Fibroblast of skin of right quadriceps (primary cell): Measurements from ENCODE around the gene KATNB1.
"Not testable (repeated sequence)": the region's sequence is repeated elsewhere in the genome, so short reads cannot be mapped to it uniquely, and the experiment has no call there.

ENCODE experiments used
- DNase-seq: peaks from one replicate; pipeline ENCODE4 v3.0.0-alpha.2; 2013

Gene KATNB1

DNA sequence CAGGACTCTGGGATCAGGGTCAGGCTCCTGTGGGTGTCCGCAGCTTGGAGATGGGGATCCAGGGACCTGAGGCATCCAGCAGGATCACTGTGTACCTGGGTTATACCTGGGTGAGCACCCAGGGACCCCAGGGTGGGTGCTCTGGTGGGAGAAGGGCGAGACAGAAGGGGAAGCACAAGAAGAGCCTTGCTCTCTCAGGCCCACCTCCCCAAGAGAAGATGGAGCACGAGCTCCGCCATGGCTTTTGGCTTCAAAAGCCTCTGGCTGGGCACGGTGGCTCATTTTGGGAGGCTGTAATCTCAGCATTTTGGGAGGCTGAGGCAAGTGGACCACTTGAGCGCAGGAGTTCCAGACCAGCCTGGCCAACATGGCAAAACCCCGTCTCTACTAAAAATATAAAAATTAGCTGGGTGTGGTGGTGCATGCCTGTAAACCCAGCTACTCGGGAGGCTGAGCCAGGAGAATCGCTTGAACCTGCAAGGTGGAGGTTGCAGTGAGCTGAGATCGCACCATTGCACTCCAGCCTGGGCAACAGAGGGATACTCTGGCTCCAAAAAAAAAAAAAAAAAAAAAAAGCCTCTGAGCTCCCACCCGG is 32.1 kb upstream of the KATNB1 start:
- DNase-seq: no peak

DNA sequence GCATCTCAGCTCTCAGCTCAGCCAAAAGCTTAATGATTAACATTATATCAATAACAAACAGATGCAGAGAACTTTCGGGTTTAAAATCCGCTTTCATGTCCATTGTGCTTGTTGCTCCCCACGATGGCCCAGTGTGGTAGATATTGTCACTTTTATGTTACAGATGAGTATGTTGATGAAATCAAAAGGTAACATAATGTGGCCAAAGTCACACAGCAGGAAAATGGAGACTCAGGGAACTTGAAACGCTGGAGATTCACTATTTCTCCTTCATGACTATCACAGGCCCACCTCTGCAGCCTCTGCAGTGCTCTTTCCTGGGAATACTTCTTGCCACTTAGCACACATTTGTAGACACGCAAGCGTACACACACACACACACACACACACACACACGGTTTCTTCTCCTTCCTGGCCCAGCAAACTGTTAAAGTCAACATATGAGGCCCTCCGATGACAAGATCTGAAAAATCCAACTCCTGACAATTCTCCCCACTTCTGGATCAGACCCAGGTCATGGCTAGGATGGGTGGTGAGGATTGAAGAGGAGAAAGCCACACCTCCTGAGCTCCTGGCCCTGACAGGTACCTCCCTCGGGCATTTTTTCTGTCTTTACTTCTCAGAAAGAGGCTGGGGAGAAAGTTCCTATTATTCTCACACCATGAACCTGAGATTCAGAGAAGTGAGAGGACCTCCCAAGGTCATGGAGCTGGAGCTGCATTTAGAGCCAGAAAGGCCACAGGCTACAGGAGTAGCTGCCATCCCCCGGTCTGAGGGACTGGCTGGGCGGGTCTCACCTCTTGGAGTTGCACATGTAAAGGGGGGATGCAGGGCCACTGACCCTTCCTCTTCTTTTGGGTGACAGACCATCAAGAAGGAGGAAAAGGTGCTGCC is 31.3 kb upstream of the KATNB1 start:
- DNase-seq: no peak

DNA sequence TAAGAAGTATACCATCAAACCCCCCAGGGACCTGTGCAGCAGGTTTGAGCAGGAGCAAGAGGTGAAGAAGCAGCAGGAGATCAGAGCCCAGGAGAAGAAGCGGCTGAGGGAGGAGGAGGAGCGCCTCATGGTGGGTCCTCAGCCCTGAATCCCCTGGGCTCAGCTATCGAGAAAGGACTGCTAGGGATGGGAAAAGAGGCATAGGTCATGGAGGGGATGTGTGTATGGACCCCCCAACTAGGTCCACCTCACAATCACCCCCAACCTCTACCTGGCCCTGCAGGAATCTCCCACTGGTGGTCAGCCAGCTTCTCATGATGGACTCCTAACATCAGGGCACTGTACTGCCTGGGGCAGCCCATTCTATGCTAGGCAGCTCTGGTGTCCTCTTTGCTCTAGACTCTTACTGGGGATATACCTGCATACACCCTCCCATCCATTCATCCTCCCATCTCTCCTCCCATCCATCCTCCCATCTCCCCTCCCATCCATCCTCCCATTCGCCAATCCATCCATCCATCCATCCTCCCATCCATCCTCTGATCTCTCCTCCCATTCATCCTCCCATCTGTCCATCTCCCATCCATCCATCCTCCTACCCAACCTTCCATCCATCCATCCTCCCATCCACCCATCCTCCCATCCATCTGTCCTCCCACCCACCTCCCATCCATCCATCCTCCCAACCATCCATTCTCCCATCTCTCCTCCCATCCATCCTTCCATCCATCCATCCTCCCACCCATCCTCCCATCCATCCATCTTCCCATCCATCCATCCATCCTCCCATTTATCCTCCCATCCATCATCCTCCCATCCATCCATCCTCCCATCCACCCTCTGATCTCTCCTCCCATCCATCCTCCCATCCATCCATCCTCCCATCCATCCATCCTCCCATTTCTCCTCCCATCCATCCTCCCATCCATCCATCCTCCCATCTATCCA is 30.4 kb upstream of the KATNB1 start:
- no peak for DNase-seq

DNA sequence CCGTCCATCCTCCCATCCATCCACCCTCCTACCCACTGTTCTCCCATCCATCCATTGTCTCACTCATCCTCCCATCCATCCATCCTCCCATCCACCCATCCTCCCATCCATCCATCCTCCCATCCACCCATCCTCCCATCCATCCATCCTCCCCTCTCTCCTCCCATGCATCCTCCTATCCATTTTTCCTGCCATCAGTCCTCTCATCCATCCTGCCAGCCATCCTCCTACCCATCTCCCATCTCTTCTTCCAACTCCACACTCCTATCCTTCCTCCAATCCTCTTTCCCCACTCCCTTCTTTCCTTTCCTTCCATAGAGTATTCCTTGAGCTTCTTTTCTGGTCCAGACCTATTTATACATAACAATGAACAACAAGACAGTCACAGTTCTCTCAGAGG is 28.9 kb upstream of the KATNB1 start:
- no peak for DNase-seq

DNA sequence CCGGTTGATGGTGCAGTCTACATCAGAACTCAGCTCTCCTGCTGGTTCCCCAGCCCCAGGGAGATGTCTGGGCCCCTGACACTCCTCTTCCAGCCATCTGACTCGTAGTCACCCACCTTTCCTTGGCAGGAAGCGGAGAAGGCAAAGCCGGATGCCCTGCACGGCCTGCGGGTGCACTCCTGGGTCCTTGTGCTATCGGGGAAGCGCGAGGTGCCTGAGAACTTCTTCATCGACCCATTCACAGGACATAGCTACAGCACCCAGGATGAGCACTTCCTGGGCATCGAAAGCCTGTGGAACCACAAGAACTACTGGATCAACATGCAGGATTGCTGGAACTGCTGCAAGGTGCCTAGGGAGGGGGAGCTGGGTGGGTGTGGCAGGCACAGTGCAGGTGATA is 28.2 kb upstream of the KATNB1 start:
- no peak for DNase-seq

DNA sequence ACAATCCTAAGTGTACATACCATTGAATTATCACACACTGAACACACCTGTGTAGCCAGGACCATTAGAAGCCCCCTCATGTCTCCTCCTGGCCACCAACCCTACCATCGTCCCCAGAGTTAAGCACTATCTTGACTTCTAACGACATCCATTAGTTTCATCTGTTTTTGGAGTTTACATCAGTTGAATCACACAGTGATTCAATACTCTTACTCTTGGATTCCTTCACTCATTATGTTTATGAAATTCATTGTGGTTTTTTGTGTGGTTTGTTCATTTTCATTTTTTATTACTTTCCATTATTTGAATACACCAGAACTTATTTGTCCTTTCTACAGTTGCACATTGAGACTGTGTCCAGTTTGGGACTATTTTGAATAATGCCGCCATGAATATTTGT is 27.4 kb upstream of the KATNB1 start:
- DNase-seq: no peak

DNA sequence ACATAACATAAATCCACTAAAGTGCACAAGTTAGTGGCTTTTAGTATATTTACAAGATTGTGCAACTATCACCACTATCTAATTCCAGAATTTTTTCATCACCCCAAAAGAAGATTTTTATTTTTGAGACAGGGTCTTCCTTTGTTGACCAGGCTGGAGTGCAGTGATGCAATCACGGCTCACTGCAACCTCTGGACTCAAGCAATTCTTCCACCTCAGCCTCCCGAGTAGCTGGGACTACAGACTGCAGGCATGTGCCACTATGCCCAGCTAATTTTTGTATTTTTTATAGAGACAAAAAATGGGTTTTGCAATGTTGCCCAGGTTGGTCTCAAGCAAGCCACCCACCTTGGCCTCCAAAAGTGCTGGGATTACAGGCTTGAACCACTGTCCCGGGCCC is 25.9 kb upstream of the KATNB1 start:
- DNase-seq: no peak

DNA sequence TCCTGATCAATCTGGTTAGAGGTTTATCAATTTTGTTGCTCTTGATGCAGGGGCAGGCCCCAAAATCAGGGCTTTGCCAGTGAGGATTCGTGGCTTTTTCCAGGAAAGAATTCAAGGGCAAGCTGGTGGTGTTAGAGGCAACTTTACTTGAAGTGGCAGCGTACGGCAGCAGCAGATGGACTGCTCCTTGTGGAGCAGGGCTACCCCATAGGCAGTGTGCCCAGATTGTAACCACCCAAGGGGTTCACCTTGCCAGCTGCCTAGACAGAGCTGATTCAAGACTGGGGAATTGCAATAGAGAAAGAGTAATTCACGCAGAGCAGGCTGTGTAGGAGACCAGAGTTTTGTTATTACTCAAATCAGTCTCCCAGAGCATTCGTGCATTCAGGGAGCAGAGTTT is 24.2 kb upstream of the KATNB1 start:
- DNase-seq: no peak

DNA sequence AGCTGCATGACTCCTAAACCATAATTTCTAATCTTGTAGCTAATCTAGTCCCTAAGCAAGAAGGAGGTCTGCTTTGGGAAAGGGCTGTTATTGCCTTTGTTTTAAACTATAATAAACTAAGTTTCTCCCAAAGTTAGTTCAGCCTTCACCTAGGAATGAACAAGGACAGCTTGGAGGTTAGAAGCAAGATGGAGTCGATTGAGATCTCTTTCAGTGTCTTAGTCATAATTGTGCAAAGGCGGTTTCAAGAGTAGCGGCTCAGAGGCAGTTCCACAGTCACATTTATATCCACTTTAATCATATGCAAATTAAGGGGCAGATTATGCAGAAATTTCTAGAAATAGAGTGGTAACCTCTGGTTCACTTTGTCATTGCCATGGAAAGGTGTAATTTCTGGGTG is 23.6 kb upstream of the KATNB1 start:
- no peak for DNase-seq

DNA sequence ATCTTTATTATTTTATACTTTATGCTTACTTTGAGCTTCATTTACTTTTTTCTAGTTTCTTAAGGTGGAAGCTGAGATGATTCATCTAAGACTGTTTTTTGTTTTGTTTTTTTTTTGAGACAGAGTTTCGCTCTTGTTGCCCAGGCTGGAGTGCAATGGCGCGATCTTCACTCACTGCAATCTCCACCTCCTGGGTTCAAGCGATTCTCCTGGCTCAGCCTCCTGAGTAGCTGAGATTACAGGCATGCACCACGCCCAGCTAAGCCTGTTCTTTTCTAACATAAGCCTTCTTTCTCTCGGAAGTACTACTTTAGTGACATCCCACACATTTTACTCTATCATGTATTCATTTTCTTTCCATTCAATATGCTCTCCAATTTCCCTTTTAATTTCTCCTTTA is 23.0 kb upstream of the KATNB1 start:
- DNase-seq: not testable (repeated sequence)

DNA sequence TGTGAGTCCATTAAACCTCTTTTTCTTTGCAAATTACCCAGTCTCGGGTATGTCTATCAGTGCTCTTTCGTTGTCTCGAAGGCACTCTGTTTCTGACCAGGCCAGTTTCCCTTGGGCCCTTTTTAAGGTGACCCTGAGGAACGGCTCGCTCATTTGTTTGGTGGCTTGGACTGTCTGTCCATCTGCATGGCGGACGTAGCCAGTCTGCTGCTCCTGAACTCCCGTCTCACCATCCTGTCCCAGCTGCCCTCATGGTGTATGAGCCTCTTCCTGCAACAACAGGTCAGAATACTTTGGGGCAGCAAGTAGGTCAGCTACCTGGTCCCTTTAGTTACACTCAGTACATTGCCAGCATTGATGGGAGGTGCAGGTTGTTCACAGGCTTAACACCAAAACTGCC is 22.0 kb upstream of the KATNB1 start:
- no peak for DNase-seq

DNA sequence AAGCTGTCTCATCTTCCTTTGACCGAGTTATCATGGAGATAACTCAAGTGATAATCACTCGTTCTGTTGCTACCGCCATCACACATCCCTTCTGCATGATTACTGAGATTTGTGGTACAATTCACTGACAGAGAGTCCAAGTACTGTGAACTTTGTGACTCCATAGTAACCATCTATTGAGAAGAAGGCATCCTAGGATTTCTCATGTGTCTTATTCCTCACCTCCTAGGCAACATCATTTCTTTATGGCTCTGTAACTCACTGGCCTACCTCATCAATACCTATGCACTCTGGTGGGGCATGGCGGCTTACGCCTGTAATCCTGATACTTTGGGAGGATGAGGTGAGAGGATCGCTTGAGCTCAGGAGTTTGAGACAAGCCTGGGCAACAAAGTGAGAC is 21.5 kb upstream of the KATNB1 start:
- no peak for DNase-seq

DNA sequence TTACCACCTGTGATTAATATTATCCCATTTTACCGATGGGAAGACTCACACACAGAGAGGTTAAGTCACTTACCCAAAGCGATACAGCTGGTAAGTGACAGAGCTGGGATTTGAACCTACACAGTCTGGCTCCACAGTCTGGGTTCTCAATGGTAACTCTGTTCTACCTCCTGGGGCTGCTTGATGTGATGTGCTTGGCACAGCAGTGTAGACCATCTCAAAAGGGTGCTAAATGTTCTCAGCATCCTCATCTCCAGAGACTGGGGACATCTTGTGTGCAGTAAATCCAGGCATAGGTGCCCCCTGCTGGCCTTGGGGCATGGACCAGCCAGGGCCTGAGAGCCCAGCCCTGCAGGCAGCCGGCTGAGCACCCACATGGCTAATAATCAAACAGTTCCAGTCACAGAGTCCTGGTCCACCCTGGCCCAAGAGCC is 15.4 kb upstream of the KATNB1 start:
- DNase-seq: peak; percentile 34

DNA sequence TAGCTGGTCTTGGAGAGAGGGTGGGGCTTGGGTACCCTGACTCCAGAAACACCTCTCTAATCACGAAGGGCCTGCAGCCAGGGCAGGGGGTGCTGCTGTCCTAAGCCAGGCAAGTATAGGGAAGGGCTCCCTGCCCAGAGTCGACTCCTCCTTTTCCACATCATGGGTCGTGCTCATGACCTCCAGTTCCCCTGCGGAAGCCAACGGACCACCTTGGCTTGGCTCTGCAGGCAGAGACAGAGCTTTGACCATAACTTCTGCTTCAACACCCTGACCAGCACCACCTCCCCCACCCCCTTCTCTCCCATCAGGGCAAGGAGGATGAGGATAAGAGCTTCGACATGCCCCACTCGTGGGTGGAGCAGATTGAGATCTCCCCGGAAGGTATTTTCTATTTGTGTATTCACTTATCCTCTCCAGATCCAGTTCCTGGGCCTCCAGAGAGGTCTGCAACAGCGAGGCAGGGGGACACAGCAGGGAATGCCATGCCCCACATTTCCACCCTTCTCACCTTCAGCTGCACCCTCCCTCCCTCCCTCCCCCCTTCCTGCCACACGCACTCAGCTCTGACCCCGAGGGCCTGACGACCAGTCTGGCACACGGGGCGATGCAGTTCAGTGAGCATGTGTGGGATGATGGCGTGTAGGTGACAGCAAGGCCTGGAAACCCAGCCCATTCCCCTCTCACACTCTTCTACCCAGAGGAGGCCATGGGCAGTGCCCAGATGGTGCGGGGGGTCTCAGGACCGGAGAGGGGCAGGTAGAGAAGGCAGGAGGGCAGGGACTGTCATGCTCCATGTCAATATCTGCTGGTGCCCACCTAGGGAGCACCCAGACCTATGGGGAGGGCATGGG is 14.0 kb upstream of the KATNB1 start:
- no peak for DNase-seq

DNA sequence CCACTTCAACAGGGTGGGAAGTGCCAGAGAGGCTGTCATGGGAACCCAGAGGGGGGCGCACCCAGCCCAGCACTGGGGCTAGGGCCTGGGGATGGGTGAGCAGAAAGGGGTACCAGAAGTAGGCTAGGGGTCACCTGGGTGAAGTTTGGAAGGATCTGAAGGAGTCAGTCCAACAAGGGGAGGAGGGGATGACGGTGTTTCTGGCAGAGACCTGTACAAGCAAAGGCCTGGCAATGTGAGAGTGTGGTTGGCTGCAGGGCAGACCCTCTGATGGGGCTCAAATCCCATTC is 13.4 kb upstream of the KATNB1 start:
- DNase-seq: no peak

DNA sequence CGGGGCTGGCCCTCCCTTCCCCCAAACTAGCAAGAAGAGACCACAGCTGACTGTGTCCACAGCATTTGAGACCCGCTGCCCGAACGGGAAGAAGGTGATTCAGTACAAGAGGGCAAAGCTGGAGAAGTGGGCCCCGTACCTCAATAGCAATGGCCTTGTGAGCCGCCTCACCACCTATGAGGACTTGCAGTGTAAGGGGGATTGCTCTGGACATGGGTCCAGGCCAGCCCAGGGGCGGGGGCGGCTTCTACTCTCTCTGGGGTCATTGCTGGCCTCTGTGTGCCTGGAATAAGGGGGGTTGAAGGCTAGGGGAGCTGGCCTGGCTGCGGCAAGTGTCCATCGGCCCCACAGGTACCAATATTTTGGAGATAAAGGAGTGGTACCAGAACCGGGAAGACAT is 12.9 kb upstream of the KATNB1 start:
- no peak for DNase-seq

DNA sequence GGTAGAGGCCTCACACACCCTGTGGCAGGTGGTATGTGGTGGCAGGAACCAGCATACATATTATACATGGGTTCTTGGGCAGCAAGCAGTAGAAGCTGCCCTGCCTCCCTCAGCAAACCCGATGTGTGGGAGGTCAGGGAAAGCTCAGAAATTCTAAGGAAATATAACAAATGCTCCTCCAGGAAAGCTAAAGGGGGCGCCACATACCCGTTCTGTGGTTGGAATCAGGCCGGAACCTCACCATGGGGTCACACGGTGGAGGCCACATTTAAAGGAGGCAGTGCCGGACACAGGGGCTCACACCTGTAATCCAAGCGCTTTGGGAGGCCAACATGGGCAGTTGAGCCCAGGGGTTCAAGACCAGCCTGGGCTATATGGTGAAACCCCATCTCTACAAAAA is 12.4 kb upstream of the KATNB1 start:
- DNase-seq: no peak

DNA sequence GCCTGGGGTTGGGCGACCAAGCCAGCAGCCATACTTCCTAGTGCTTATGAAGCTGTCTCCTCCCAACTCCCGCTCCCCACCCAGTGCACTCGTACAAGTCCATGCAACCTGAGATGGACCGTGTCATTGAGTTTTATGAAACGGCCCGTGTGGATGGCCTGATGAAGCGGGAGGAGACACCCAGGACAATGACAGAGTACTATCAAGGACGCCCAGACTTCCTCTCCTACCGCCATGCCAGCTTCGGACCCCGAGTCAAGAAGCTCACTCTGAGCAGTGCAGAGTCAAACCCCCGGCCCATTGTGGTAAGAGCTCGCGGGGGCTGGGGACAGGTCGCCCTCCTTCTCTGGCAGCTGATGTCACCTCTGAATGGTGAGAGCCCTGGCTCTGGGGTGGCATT is 11.0 kb upstream of the KATNB1 start:
- DNase-seq: no peak

DNA sequence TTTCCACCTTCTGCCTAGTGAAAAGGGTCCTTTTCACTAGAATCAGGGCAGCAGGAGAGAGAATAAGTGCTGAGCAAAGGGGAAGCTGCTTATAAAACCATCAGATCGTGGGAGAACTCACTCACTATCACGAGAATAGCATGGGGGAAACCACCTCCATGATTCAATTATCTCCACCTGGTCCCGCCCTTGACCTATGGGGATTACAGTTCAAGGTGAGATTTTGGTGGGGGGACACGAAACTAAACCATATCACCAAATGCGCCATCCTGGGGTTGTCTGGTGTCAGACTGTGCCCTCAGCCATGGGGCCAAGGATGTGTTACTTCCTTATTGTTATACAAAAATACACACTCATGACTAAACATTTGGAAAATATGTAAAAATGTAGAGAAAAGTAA is 10.4 kb upstream of the KATNB1 start:
- DNase-seq: no peak

DNA sequence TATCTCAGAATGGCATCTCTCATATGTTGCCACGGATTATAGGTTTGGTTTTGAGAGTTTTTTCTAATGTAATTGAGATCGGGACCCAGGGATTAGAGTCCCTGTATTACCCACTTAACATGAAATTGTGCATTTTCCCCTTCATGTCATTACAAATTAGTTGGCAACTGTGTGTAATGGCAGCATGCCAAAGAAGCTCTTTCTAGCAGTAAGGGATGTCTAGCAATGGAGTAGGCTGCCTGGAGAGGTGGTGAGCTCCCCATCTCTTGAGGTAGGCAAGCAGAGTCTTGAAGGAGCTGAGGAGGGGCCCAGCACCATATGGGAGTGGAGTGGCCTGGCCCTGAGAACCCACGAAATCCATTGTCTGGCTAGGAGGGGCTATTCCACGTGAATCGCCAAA is 10.0 kb upstream of the KATNB1 start:
- no peak for DNase-seq

DNA sequence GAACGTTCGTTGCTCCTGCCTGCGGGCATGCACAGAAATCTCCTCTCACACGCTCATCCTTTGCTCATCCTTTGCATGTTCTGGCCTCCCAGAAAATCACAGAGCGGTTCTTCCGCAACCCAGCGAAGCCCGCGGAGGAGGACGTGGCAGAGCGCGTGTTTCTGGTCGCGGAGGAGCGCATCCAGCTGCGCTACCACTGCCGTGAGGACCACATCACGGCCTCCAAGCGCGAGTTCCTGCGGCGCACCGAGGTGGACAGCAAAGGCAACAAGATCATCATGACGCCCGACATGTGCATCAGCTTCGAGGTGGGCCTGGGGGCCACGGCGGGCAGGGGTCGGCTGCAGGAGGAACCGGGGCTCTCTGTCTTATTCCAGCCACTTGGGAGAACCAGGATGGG is 9.6 kb upstream of the KATNB1 start:
- DNase-seq: no peak

DNA sequence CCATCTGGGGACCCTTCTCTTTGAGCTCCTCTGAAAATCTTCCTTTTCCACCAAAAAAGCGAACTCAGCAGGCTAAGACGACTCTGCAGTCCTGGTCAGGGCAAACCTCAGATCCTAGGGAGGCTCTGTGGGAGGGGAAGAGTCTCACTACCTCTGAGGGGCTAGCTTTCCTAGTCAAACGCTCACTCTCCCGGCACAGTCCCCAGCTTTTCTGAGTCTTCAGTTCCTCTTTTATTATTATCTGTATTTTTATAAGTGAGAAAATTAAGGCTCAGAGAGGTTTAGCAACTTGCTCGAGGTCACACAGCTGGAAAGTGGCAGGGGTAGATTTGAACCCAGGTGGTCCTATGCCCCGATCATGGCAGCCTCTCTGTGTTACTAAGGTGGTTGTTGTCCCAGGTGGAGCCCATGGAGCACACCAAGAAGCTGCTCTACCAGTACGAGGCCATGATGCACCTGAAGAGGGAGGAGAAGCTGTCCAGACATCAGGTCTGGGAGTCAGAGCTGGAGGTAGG is 9.1 kb upstream of the KATNB1 start:
- no peak for DNase-seq

DNA sequence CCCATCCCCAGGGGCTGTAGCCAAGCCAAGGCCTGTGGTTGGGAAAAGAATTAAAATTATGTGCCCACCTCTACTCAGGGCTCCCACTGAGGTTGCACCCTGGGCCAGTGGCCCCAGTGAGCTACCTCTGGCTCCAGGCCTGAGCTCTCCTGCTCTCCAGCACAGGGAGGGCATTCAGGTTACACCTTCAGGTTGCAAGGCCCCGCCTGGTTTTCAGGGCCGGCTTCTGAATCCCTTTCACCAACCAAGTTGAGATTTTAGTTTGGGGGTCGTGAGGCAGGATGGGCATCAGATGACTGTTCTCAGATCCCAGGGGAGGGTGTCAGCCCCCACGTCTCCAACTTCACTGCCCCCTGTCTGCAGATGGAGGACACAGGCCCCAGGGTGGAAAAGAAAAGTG is 8.0 kb upstream of the KATNB1 start:
- DNase-seq: no peak
